Stimulated activated CD4-positive, alpha-beta T cell treated with anti-CD3 and anti-CD28 coated beads, Interleukin-12 subunit alpha, Interleukin-12 subunit beta, amount 100 ng/mL, for 24 hours (primary cell): ENCODE results near the gene CCDC80.

Experiments
- DNase-seq, 2 experiments: peaks; one replicate each; pipeline ENCODE4 v3.0.0-alpha.2; 2020; ENCODE audit warnings: low read depth in 2 of 2

The CCDC80 gene

GRCh38 chr3:112633191-112633590 is 7.8 kb downstream of the CCDC80 start:
- no peak for DNase-seq

GRCh38 chr3:112632596-112632995 is 8.3 kb downstream of the CCDC80 start:
- DNase-seq, result no peak

- DNase-seq, result no peak
Measured at GRCh38 chr3:112631257-112631656, 9.7 kb downstream of the CCDC80 start.

DNA sequence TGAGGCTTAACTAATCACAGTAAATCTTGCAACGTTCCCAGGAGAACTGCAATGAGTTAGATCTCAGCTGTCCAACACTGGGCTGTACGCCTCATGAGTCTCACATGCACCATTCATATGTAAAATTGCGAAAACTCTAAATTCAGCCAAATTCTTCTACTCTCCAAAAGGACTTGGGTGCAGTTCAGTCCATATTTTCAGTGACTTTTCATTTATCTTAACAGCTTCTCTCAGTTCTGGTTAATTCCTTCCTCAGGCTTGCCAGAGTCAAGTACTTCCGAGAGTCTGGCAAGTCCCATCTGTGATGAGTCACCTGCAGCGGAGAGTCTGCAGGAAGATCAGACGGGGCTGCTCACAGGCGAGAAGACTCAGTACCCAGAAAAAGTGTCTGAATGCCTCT is 11.5 kb downstream of the CCDC80 start:
- DNase-seq, result no peak

- no peak for DNase-seq
Measured at GRCh38 chr3:112627919-112628466, 12.9 kb downstream of the CCDC80 start.

- no peak for DNase-seq
Measured at GRCh38 chr3:112627419-112627818, 13.5 kb downstream of the CCDC80 start.

DNA sequence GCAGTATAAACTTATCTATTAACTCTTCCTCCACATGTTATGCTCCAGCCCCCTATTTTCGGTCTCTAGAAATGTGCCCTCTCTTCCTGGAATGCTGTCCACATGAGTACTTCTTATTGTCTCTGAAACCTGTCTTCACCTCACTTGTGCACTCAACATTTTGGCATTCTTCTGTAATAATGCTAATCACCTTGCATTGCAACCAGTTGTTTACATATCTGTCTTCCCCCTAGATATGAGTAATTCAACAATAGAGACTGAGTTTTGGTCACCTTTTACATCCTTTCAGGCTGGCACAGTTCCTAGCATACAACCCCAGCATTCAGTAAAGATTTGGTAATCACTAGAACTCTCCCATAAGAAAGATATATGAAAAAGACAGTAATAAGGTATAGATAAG is 17.2 kb downstream of the CCDC80 start:
- DNase-seq, result no peak

DNA sequence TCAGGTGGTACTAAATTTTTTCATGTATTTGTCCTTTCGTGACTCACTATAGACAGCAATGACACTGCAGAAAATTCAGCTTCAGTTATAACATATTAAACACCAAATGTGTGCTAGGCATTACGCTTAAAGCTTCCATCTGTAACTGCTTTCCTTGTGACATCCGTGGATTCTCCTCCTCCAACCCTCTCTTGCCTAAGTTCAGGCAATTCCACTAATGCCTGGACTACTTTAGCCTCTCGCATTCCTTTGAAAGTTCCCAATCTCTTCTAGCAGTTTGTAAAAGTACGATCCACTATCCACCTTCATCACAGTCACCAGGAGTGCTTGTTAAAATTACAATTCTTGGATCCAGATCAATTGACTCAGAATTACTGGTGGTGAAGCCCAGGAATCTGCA is 17.7 kb downstream of the CCDC80 start:
- DNase-seq, result no peak

DNA sequence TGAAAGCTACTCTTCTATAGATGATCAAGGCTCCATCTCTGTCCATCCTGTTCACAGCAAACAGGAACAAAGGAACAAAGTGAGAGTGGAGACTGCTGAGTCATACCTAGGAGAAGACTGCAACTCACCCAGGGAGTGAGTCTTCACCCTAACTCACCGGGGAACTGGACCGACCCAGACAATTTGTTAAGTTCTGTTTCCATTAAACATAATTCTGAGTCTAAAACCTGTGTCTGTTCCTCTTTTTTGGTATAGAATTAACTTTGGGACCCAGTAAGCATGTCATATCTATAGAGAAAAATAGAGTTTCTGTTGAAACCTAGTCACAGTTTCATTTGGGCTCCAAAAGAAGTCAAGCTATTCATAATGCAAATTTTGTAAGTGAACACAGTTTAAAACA is 21.6 kb downstream of the CCDC80 start:
- no peak for DNase-seq

DNA sequence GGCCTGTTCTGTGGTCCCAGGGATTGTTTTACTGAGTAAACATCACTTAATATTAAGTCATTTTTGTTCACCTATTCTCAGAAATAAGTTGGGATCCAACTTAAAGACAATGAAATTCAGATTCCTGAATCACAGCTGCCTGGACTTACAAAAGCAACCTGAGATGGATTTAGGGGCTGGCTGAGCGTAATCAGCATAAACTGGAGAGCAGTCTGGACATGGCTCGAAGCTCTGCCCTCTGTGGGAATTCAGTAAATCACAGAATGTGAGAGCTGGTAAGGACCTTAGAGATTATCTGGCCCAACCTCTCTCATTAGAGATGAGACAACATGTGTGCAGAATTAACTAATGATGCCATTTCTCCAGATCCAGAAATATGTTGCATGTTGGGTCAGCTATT is 23.7 kb downstream of the CCDC80 start:
- DNase-seq, result no peak

DNA sequence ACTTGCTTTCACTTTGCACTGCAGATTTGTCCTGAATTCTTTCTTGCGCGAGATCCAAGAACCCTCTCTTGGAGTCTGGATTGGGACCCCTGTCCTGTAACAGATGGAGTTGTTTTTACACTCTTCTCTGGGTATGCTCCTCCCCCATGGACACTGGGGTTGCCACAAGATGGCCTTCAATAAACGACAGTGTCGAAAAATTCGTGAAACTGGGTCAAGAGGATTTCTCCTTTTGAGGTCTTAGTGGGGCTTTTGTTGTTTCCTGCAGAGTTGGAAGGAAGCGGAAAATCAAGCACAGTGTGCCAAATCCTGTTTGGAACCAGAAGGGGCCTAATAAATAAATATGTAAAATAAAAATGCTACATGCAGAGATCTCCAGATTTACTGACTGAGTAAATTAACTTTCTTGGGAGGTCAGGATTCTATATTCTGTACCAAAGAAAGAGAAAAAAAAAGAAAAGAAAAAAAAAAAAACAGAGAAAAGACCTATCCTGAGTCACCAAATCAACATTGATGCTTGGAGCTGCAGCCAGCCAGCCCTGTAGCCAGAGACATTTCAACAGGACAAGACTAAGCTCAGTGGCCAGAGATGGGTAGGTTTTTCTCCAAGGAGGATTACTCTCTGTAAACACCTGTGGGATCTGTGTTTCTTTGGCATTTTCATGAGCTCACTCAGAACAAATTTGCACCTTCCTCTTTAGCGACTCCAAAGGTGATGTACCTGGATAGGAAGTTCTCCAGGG is 24.8 kb downstream of the CCDC80 start:
- DNase-seq, result no peak

GRCh38 chr3:112611752-112612515 is 29.0 kb downstream of the CCDC80 start:
- no peak for DNase-seq

- no peak for DNase-seq
Measured at GRCh38 chr3:112610121-112610520, 30.8 kb downstream of the CCDC80 start.

DNA sequence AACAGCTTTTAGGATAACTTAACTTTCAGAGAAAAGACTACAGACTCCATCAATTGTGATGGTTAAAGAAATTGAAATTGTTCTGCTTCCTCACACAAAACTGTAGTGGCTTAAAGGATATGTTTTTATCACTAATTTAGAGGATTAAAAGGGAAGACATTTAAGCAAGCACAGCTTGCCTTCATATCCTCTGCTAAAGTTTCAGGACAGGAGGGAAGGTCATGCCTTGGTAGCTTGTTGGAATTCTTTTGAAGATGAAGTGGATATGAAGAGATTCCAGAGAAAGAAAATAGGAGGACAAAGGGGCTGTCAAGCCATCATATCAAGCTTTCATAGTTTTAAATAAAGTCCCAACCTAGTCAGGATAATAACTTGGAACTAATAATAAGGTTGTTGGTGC is 33.1 kb downstream of the CCDC80 start:
- no peak for DNase-seq

DNA sequence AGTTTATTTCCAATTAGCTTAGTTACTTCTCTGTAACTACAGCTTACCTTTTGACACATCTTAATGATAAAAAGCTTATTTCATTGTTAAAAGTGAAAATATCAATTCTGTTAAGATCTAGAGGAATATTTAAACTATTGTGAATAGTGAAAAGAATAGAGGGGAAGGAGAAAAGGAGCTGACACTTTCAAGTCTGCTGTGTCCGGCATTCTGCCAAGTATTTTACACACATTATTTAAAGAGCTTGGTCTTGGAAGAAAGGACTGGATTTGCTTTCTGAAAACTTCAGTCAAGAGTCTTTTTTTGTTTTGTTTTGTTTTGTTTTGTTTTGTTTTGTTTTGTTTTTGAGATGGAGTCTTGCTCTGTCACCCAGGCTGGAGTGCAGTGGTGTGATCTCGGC is 34.8 kb downstream of the CCDC80 start:
- DNase-seq, result no peak

GRCh38 chr3:112605285-112605684 is 35.7 kb downstream of the CCDC80 start:
- DNase-seq, result no peak

DNA sequence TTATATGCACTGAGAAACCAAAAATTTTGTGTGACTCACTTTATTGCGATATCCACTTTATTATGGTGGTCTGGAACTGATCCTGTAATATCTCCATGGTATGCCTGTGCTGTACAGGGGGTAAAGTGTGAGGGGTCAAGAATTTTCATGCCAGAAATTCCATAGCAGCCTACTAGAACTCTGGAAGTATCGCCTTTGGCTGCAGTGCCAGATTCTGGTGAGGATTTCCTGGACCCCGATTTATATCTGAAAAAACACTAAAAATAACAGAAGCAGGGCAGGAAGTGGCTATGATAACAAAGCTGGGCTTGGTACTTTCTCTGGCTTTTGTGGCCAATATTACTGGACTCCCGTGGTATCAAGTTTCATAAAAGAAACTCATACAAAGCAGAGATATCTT is 36.4 kb downstream of the CCDC80 start:
- DNase-seq, result no peak

DNA sequence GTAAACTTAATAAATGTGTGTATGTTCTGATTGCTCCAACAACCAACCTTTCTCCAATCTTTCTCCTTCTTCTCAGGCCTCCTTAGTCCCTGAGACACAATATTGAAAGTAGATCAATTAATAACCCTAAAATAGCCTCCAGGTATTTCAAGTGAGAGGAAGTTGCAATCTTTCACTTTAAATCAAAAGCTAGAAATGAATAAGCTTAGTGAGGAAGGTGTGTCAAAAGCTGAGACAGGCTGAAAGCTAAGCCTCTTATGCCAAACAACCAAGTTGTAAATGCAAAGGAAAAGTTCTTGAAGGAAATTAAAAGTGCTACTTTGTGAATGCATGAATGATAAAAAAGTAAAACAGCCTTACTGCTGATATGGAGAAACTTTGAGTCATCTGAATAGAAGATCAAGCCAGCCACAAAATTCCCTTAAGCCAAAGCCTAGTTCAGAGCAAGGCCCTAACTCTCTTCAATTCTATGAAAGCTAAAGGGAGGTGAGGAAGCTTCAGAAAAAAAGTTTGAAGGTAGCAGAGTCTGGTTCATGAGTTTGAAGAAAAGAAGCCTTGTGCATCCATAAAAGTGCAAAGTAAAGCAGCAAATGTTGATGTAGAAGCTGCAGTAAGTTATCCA is 38.6 kb downstream of the CCDC80 start:
- no peak for DNase-seq

- DNase-seq, result no peak
Measured at GRCh38 chr3:112598731-112599130, 42.2 kb downstream of the CCDC80 start.

- no peak for DNase-seq
Measured at GRCh38 chr3:112597945-112598344, 43.0 kb downstream of the CCDC80 start.

DNA sequence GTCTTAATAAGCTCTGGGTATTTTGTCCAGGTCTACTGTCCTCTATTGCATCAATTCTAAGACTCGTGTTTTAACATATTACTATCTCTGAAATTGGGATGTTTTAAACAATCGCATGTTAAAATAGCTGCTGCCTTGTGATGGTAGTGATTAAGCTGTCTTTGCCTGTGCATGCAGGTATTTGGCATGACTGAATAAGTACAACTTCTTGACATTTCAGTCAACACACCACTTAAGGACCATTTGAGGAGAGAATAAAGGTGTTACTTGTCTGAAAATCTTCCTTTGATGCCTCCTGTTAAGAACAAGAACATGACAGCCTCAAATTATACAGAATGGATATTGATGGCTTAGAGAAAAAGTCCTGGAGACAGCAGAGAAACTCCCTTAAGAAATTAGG is 46.1 kb downstream of the CCDC80 start:
- no peak for DNase-seq

- no peak for DNase-seq
Measured at GRCh38 chr3:112593258-112593657, 47.7 kb downstream of the CCDC80 start.

- no peak for DNase-seq
Measured at GRCh38 chr3:112587336-112587735, 53.6 kb downstream of the CCDC80 start.
